SW480 (cell line): ENCODE results near the gene CYLD.

Experiments used
- DNase-seq: peaks from one replicate; pipeline ENCODE4 v3.0.0-alpha.2; 2016; ENCODE audit warnings: low spot score

Gene CYLD

GRCh38 chr16:50781043-50781442, 39.2 kb downstream of the CYLD start:
- DNase-seq: no peak

- DNase-seq: no peak
Measured at GRCh38 chr16:50781518-50781917, 39.6 kb downstream of the CYLD start.

- DNase-seq: no peak
Measured at GRCh38 chr16:50789757-50790156, 47.9 kb downstream of the CYLD start.

GRCh38 chr16:50791522-50791921, 49.6 kb downstream of the CYLD start:
- DNase-seq: no peak

GRCh38 chr16:50796829-50797228, 54.9 kb downstream of the CYLD start:
- no peak for DNase-seq

- no peak for DNase-seq
Measured at GRCh38 chr16:50797456-50797855, 55.6 kb downstream of the CYLD start.

- no peak for DNase-seq
Measured at GRCh38 chr16:50800074-50800473, 58.2 kb downstream of the CYLD start.

- DNase-seq: no peak
Measured at GRCh38 chr16:50801036-50801435, 59.1 kb downstream of the CYLD start.

GRCh38 chr16:50802000-50802399, 60.1 kb downstream of the CYLD start:
- no peak for DNase-seq

GRCh38 chr16:50802961-50803360, 61.1 kb downstream of the CYLD start:
- DNase-seq: no peak

- DNase-seq: no peak
Measured at GRCh38 chr16:50804290-50804907, 62.5 kb downstream of the CYLD start.

GRCh38 chr16:50806099-50807062, 64.5 kb downstream of the CYLD start:
- peak; percentile 83 for DNase-seq

- peak; percentile 94 for DNase-seq
Measured at GRCh38 chr16:50808929-50809538, 67.1 kb downstream of the CYLD start.

- DNase-seq: peak; percentile 83
Measured at GRCh38 chr16:50809561-50809960, 67.7 kb downstream of the CYLD start.

GRCh38 chr16:50810241-50810965, 68.5 kb downstream of the CYLD start:
- no peak for DNase-seq

- no peak for DNase-seq
Measured at GRCh38 chr16:50812046-50812445, 70.2 kb downstream of the CYLD start.

GRCh38 chr16:50812876-50813466, 71.1 kb downstream of the CYLD start:
- DNase-seq: no peak

- no peak for DNase-seq
Measured at GRCh38 chr16:50814052-50814451, 72.2 kb downstream of the CYLD start.

- DNase-seq: peak; percentile 40
Measured at GRCh38 chr16:50814541-50814940, 72.7 kb downstream of the CYLD start.

- no peak for DNase-seq
Measured at GRCh38 chr16:50815382-50815781, 73.5 kb downstream of the CYLD start.

- DNase-seq: no peak
Measured at GRCh38 chr16:50816901-50817555, 75.1 kb downstream of the CYLD start.
